HG03159 (cell line): ENCODE measurements around the gene CERKL.

ENCODE experiments used
- ATAC-seq: cut with Tn5 transposase; IDR thresholded peaks from one replicate; pipeline ENCODE4 v1.9.1; 2021; ENCODE audit warnings: mild to moderate bottlenecking, moderate library complexity; ENCODE audit not compliant: unreplicated experiment

The CERKL gene

GRCh38 chr2:181628590-181629585 is 28.0 kb downstream of the CERKL start:
- ATAC-seq, result no peak

GRCh38 chr2:181627545-181627944 is 29.4 kb downstream of the CERKL start:
- ATAC-seq, result no peak

- no peak for ATAC-seq
Observed at GRCh38 chr2:181626671-181627070, 30.2 kb downstream of the CERKL start.

- no peak for ATAC-seq
Observed at GRCh38 chr2:181623159-181623558, 33.7 kb downstream of the CERKL start.

GRCh38 chr2:181621779-181622490 is 35.0 kb downstream of the CERKL start:
- no peak for ATAC-seq

- no peak for ATAC-seq
Observed at GRCh38 chr2:181619516-181619915, 37.4 kb downstream of the CERKL start.

- ATAC-seq, result no peak
Observed at GRCh38 chr2:181616715-181617114, 40.2 kb downstream of the CERKL start.

GRCh38 chr2:181614874-181615638 is 41.8 kb downstream of the CERKL start:
- ATAC-seq, result no peak

GRCh38 chr2:181613241-181613640 is 43.7 kb downstream of the CERKL start:
- ATAC-seq, result no peak

GRCh38 chr2:181607629-181608590 is 49.0 kb downstream of the CERKL start:
- ATAC-seq, result no peak

GRCh38 chr2:181605889-181606837 is 50.7 kb downstream of the CERKL start:
- no peak for ATAC-seq

- no peak for ATAC-seq
Observed at GRCh38 chr2:181602017-181602416, 54.9 kb downstream of the CERKL start.

GRCh38 chr2:181596556-181596955 is 60.3 kb downstream of the CERKL start:
- ATAC-seq, result no peak

- ATAC-seq, result no peak
Observed at GRCh38 chr2:181594322-181594721, 62.6 kb downstream of the CERKL start.

GRCh38 chr2:181589779-181590178 is 67.1 kb downstream of the CERKL start:
- no peak for ATAC-seq

GRCh38 chr2:181588546-181588945 is 68.4 kb downstream of the CERKL start:
- no peak for ATAC-seq

- peak; percentile 96 for ATAC-seq
Observed at GRCh38 chr2:181586569-181587081, 70.3 kb downstream of the CERKL start.

- no peak for ATAC-seq
Observed at GRCh38 chr2:181585732-181586131, 71.2 kb downstream of the CERKL start.

- ATAC-seq, result no peak
Observed at GRCh38 chr2:181581534-181581933, 75.4 kb downstream of the CERKL start.
